Calu3 (cell line): ENCODE measurements around the gene CH25H. TPM values are rescaled to one million over a fixed set of nuclear protein-coding genes. Genes with fewer than 3 reads are reported as not detected.

Source experiments
- BruUV-seq: library from RNA; stranded (reverse); fragments of 400-500 nt; replicated peaks from 2 replicates; lab custom pipeline; 2021; lab: Mats Ljungman, UMichigan
- CTCF ChIA-PET: fragments of 300-600 bp; sonication (Branson Sonifier 250); formaldehyde crosslinking; loops from one replicate; lab custom pipeline; 2022; ENCODE audit warnings: antibody characterized with exemption; lab: Charles Lee
- DNase-seq: peaks from one replicate; pipeline ENCODE4 v3.0.0; 2022
- H3K27ac Mint-ChIP-seq: one replicate; pipeline ENCODE4 v1.8.0; 2022; ENCODE audit warnings: mixed read lengths; ENCODE audit not compliant: unreplicated experiment
- H3K27me3 Mint-ChIP-seq: one replicate; pipeline ENCODE4 v1.8.0; 2022; ENCODE audit warnings: mixed read lengths; ENCODE audit not compliant: unreplicated experiment
- H3K36me3 Mint-ChIP-seq: one replicate; pipeline ENCODE4 v1.8.0; 2022; ENCODE audit warnings: mild to moderate bottlenecking, moderate library complexity, mixed read lengths; ENCODE audit not compliant: insufficient read depth, unreplicated experiment
- H3K4me1 Mint-ChIP-seq: one replicate; pipeline ENCODE4 v1.8.0; 2022; ENCODE audit warnings: mild to moderate bottlenecking, low read depth, mixed read lengths; ENCODE audit not compliant: unreplicated experiment
- H3K4me3 Mint-ChIP-seq: one replicate; pipeline ENCODE4 v1.8.0; 2022; ENCODE audit warnings: mild to moderate bottlenecking, low read depth, moderate library complexity, mixed read lengths; ENCODE audit not compliant: unreplicated experiment
- H3K9me3 Mint-ChIP-seq: one replicate; pipeline ENCODE4 v1.8.0; 2022; ENCODE audit warnings: low read depth, mixed read lengths; ENCODE audit not compliant: unreplicated experiment
- intact Hi-C: fragments of 100-400 bp; cut with micrococcal nuclease; formaldehyde crosslinking; loops from one replicate; pipeline ENCODE4 v1.10.0; 2022; ENCODE audit not compliant: unreplicated experiment
- total RNA-seq: library from RNA; stranded (reverse); gene quantifications from 2 replicates; pipeline ENCODE4 v1.2.3, GENCODE V29; 2022
- TF ChIP-seq, protein P1 (sequence below): fragments of 200-600 bp; IDR thresholded peaks from one replicate; pipeline ENCODE4 v1.8.0; 2022; ENCODE audit warnings: antibody characterized with exemption; ENCODE audit not compliant: unreplicated experiment

The CH25H gene
- total RNA-seq, 1 experiment from 2014 or later, result not detected

DNA sequence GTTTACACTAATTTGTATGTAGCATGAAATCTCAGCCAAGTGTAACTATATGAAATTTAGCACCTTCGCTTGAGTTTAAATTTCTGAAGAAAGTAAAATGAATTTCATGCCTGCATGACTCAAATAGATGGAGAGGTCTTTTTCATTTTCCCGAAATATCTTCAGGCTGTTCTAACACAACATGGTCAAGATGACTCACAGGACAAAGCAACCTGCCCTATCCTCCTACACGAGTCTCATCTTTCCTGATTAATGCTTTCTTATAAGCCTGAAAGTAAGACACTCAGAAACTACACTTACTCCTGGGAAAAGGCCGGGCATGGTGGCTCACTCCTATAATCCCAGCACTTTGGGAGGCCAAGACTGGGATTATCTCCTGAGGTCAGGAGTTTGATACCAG lies 41.2 kb downstream of the CH25H start:
- Mint-ChIP-seq H3K36me3 (no peaks in the 10 kb centered on the region), H3K9me3 (no peaks in the 10 kb centered on the region), H3K4me3 (no peak overlapping the region), H3K4me1 (no peaks in the 10 kb centered on the region), H3K27me3 (peaks cover 14% of the 10 kb centered on the region), H3K27ac (no peak overlapping the region)
- TF ChIP-seq, protein P1, sequence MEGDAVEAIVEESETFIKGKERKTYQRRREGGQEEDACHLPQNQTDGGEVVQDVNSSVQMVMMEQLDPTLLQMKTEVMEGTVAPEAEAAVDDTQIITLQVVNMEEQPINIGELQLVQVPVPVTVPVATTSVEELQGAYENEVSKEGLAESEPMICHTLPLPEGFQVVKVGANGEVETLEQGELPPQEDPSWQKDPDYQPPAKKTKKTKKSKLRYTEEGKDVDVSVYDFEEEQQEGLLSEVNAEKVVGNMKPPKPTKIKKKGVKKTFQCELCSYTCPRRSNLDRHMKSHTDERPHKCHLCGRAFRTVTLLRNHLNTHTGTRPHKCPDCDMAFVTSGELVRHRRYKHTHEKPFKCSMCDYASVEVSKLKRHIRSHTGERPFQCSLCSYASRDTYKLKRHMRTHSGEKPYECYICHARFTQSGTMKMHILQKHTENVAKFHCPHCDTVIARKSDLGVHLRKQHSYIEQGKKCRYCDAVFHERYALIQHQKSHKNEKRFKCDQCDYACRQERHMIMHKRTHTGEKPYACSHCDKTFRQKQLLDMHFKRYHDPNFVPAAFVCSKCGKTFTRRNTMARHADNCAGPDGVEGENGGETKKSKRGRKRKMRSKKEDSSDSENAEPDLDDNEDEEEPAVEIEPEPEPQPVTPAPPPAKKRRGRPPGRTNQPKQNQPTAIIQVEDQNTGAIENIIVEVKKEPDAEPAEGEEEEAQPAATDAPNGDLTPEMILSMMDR, result no peak
- DNase-seq, result no peak
- CTCF ChIA-PET, result no interaction called here
- BruUV-seq, result no TSS peak
- intact Hi-C loops, result no loop called here

DNA sequence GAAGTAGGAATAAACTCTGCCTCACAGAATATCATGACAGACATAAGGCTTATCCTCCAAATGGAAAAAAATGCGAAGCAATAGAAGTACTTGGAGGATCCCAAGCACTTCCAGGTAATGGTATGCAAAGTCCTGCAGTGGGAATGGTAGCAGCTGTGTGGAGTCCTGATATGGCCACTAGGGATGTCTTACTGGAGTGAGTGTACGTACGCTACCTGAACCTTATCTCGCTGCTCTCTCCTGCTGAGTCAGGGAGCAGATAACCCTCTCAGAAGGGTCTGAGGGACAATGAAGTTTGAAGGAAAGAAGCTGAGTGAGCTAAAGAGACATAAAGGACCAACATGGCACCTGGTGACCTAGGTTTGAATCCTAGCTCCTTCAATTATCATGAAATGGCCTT lies 42.2 kb downstream of the CH25H start:
- no peaks in the 10 kb centered on the region for H3K4me1 Mint-ChIP-seq
- CTCF ChIA-PET, result interaction anchor here (0.8 kb wide), 1 partner anchor 134 kb away, joined by 3 read pairs; no protein-coding TSS in a partner anchor
- H3K27me3 Mint-ChIP-seq, result peaks cover 14% of the 10 kb centered on the region
- H3K4me3 Mint-ChIP-seq, result no peak overlapping the region
- no peak for DNase-seq
- no peaks in the 10 kb centered on the region for H3K9me3 Mint-ChIP-seq
- BruUV-seq, result no TSS peak
- H3K27ac Mint-ChIP-seq, result no peak overlapping the region
- no peaks in the 10 kb centered on the region for H3K36me3 Mint-ChIP-seq
- TF ChIP-seq, protein P1, result no peak
- intact Hi-C loops, result no loop called here

DNA sequence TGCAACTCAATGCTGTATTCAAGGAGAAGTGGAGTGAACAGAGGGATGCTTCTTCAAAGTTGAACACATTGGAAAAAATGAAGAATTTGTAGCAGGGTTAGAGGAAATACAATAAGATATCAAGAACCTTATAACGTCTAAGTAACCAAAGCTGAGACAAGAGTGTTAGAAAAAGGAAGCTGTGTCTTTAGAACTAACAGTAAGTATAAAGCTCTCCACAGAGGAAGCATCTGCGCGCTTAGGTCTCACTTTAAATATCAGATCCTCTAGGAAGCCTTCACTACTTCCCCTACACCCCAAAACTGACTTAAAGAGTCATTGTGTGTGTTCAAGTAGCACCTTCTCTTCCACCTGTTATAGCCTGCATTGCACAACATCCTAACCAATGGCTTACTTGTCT lies 43.0 kb downstream of the CH25H start:
- no peaks in the 10 kb centered on the region for H3K4me1 Mint-ChIP-seq
- peaks cover 14% of the 10 kb centered on the region for H3K27me3 Mint-ChIP-seq
- no peak overlapping the region for H3K27ac Mint-ChIP-seq
- intact Hi-C loops, result no loop called here
- no TSS peak for BruUV-seq
- H3K4me3 Mint-ChIP-seq, result no peak overlapping the region
- H3K36me3 Mint-ChIP-seq, result no peaks in the 10 kb centered on the region
- H3K9me3 Mint-ChIP-seq, result no peaks in the 10 kb centered on the region
- CTCF ChIA-PET, result no interaction called here
- TF ChIP-seq, protein P1, result no peak
- DNase-seq, result no peak

DNA sequence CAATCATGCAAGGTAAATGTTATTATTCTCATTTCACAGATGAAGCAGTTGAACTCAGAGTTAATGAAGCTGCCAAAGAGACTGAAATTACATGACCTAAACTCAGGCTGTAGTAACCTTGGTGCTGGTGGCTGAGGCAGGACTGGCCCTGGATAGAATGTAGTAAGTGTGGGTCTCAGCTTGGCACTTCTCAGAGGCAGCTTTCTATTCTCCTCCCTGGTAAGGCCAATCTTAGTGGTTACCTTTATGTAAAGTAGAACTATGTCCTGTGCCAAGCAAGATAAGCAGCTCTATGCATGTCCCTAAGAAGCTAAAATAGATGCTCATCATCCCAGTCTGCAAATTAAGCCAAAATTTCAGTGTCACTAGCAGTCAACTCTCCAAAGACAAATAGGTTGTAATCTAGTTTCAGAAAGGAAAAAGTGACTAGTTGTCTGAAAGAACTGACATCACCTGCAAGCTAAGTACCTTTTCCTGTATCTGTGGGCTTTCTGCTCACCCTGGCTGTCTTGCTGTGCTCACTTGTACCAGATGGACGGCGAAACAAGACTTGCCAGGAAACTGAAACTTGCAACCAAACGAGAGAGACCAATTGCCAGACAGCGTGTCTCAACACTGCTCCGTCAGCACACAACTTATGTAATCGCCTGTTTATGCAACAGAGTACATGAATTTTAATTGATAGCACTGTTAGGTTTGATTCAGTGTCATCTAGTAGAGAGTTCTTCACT lies 43.7 kb downstream of the CH25H start:
- Mint-ChIP-seq H3K27me3 (peaks cover 14% of the 10 kb centered on the region), H3K4me3 (no peak overlapping the region), H3K27ac (no peak overlapping the region), H3K36me3 (no peaks in the 10 kb centered on the region), H3K9me3 (no peaks in the 10 kb centered on the region), H3K4me1 (no peaks in the 10 kb centered on the region)
- intact Hi-C loops, result no loop called here
- CTCF ChIA-PET, result interaction anchor here (0.6 kb wide), 1 partner anchor 190 kb away, joined by 3 read pairs; no protein-coding TSS in a partner anchor
- DNase-seq, result no peak
- TF ChIP-seq, protein P1, result no peak
- no TSS peak for BruUV-seq
